Measurements from ENCODE around the gene CNTNAP3. TPM values are rescaled to one million over a fixed set of nuclear protein-coding genes. Genes with fewer than 3 reads are reported as not detected.
"Not testable (repeated sequence)": the region's sequence is repeated elsewhere in the genome, so short reads cannot be mapped to it uniquely, and the experiment has no call there.

CNTNAP3 gene
- total RNA-seq, 4 donors from 2014 or later, result 2.5 to 6.6 (median 4.8) TPM

DNA sequence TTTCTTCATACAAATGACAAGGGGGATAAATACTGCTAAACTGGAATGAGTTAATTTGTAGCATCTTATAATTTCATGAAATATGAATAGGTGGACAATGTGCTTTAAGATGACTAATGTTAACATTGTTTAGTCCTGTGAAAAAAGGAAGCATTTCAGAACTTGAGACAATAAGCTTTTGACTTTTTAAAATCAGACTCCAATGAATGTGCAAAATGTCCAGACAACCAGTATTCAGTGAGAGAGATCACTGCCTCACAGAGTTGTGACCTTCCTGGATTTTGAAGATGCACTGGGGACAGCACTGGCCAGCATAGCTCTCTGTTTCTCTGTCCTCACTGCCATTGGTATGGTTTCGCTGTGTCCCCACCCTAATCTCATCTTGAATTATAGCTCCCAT is 249.7 kb downstream of the CNTNAP3 start:
- not testable (repeated sequence) for H3K4me1 ChIP-seq, H3K27me3 ChIP-seq, H3K4me3 ChIP-seq, H3K9me3 ChIP-seq, H3K27ac ChIP-seq, H3K36me3 ChIP-seq, DNase-seq

DNA sequence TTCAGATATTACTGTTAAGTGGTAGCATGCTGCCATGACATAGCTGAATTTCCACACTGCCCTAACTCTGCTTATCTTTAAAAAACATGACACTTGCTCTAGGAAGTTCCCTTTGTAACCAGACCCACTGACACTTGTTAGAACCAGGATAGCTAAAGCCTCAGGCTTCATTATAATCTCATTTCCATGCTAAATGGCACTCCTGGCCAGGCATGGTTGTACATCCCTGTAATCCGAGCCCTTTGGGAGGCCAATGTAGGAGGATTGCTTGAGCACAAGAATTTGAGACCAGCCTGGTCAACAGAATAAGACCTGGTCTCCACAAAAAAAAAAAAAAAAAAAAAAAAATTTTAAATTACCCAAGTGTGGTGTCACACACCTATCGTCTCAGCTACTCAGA is 254.1 kb downstream of the CNTNAP3 start:
- H3K4me3 ChIP-seq, H3K36me3 ChIP-seq, H3K27ac ChIP-seq, DNase-seq, H3K27me3 ChIP-seq, H3K9me3 ChIP-seq, H3K4me1 ChIP-seq: not testable (repeated sequence)

DNA sequence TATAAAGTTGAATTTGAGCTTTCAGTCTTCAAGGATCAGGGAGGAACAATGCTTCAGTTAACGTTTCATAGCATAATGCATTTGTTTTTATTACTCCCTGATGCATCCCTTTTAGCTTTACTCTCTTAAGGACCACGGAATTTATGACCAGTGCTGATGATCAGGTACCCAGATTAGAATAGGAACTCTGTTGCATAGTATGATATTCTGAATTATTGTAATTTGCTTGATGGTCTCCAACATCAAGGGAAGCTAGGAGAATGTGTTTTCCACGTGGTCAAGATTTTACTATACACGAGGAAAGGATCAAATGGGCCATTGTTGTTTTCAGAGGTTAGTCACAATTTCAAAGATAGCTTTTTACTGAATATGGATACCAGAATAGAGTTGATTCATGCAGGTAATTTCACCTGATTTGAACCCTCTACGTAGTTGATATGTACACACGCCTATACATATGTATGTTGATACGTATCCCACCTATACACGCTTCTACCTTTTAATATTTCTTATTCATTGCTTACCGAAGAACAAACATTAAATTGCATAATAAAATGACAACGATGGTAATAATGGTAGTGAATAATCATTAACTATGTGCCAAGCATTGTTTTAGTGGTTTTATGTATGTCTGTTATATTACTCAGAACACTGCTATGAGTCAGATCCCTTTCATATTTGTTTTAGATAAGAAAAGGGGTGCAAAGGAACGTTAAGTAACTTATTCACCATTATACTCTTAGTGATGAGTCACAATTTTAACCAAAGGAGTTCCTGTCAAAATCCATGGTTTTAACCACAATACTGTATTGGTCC is 257.6 kb downstream of the CNTNAP3 start:
- not testable (repeated sequence) for H3K27ac ChIP-seq, H3K4me1 ChIP-seq, DNase-seq, H3K27me3 ChIP-seq, H3K4me3 ChIP-seq, H3K36me3 ChIP-seq, H3K9me3 ChIP-seq

DNA sequence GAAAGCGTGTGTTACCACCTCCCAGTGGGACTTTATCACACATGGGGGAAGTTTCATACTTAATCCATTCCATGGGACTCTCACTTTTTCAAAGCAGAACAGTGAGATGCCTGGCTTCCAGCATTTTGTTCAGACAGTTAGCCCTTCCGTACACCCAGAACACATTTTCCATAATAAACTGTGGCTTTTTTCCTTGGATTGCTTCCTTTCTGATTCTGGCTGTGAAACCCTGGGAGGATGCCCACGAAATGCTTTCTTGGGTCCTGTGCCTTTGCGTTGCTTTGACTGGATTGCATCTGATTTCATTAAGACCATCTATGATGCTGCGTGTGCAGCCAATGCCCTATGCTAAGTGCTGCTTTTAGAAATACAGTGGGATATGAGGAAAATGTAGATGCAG is 259.1 kb downstream of the CNTNAP3 start:
- not testable (repeated sequence) for H3K4me3 ChIP-seq, H3K27ac ChIP-seq, H3K27me3 ChIP-seq, DNase-seq, H3K36me3 ChIP-seq, H3K9me3 ChIP-seq, H3K4me1 ChIP-seq

DNA sequence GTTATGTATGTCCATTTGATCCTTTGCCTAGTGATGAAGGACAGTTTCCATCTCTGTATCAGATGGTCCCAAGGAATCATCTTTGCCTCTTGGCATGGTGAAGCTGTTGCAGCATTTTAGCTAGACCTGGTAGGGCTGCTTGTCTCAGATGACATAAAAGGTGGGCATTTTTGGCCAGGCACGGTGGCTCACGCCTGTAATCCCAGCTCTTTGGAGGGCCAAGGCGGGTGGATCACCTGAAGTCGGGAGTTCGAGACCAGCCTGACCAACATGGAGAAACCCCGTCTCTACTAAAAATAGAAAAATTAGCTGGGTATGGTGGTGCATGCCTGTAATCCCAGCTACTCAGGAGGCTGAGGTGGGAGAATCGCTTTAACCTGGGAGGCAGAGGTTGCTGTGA is 259.8 kb downstream of the CNTNAP3 start:
- H3K27ac ChIP-seq, H3K36me3 ChIP-seq, H3K4me3 ChIP-seq, DNase-seq, H3K9me3 ChIP-seq, H3K4me1 ChIP-seq, H3K27me3 ChIP-seq: not testable (repeated sequence)

DNA sequence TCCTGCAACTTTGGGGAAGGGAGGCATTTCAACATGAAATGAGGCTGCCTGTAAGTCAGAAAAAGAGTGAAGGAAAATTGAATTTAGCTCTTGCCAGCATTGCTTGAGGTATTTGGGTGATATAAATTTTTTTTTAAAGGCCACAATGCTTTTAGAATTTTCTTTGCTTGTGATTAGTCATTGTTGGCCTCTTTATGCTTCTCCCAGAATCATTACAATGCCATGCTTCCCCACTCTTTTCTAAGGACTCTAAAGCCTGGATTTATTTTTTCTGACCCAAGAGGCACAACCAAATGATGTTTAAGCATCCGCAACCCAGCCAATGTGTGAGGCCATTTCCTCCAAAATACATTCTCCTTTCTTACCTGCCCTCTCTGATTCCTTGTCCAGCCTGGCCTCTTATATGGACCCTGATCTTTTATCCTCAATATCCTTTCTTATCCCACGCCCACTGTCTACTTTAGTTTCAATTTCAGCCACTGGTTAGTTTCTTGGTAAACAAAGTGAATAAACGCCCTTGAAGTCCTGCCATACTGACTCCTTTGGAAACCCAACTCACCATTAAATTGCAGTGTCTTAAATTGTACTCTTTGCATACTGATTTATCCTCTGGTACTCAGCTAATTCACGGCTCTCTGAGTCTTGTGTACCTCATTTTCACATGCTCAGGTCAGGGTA is 261.9 kb downstream of the CNTNAP3 start:
- not testable (repeated sequence) for H3K36me3 ChIP-seq, DNase-seq, H3K27me3 ChIP-seq, H3K9me3 ChIP-seq, H3K4me1 ChIP-seq, H3K4me3 ChIP-seq
- H3K27ac ChIP-seq, result peak overlapping the region in 1 of 4 donors; percentile 35

Small RNA genes within 50 kb of the gene (small RNA-seq; reads per million reads assigned to genes)
- gene RN7SL640P, result 0 reads per million in 2 donors

Other genes with a start within 250 kb of the CNTNAP3 start
- gene SPATA31A1, start 67.5 kb upstream of the CNTNAP3 start, total RNA-seq, result not detected